HepG2 (cell line): Measurements from ENCODE around the gene TFRC. TPM values are rescaled to one million over a fixed set of nuclear protein-coding genes. Genes with fewer than 3 reads are reported as not detected.

Experiments used
- ATAC-seq: fragments of 200-7000 bp; cut with Tn5 transposase; 3 replicates; pipeline ENCODE4 v1.9.1; 2020; ENCODE audit warnings: mild to moderate bottlenecking, moderate library complexity
- BruUV-seq: library from RNA; stranded (reverse); fragments of 400-500 nt; replicated peaks from 2 replicates; lab custom pipeline; 2021; lab: Mats Ljungman, UMichigan
- CTCF ChIA-PET: fragments of 300-600 bp; formaldehyde crosslinking; extraction: SDS; loops from one replicate; lab custom pipeline; 2021; ENCODE audit warnings: low total read pairs, inconsistent platforms, low intra/inter-chr PET ratio; lab: Yijun Ruan, JAX
- POLR2A ChIA-PET: fragments of 350-600 bp; sonication (Branson Sonifier 250); formaldehyde crosslinking; loops from one replicate; lab custom pipeline; 2020; ENCODE audit warnings: antibody characterized with exemption, inconsistent platforms; lab: Yijun Ruan, JAX
- DNase-seq: peaks from one replicate; pipeline ENCODE4 v3.0.0-alpha.2; 2015; ENCODE audit warnings: low spot score
- FAIRE-seq: peaks from 3 replicates; lab custom pipeline; 2011; peaks lifted over from hg19 to GRCh38; lab: Jason Lieb, UNC
- H2AFZ ChIP-seq: one replicate; pipeline ENCODE4 v1.6.1; 2011; ENCODE audit warnings: low read length, inconsistent platforms
- H3K27ac ChIP-seq: fragments of 300-600 bp; 3 replicates; pipeline ENCODE4 v1.8.0; 2011; ENCODE audit warnings: mixed run types, mild to moderate bottlenecking, mixed read lengths, low read length, inconsistent platforms; ENCODE audit not compliant: insufficient read depth; ENCODE audit errors: extremely low read length
- H3K27me3 ChIP-seq, 2 experiments: fragments of 200-600 bp in 1 of 2; 2 replicates in 1 of 2; 3 replicates in 1 of 2; pipeline versions ENCODE4 v1.6.0 to v1.8.0; 2011; ENCODE audit warnings: low read length in 2 of 2, mild to moderate bottlenecking in 2 of 2, moderate library complexity in 2 of 2, inconsistent platforms in 1 of 2; ENCODE audit not compliant: insufficient read depth in 2 of 2, control insufficient read depth in 1 of 2
- H3K36me3 ChIP-seq, 2 experiments: fragments of 200-600 bp in 1 of 2; replicated peaks in 1 of 2; 2 replicates in 1 of 2; 3 replicates in 1 of 2; pipeline versions ENCODE4 v1.5.1 to v1.8.0; 2011; ENCODE audit warnings: low read length in 2 of 2, inconsistent platforms in 1 of 2; ENCODE audit not compliant: insufficient read depth in 2 of 2, control insufficient read depth in 1 of 2
- H3K4me1 ChIP-seq: 2 replicates; pipeline ENCODE4 v1.5.1; 2012; ENCODE audit warnings: low read length, inconsistent platforms; ENCODE audit not compliant: insufficient read depth
- H3K4me2 ChIP-seq: 2 replicates; pipeline ENCODE4 v1.6.0; 2011; ENCODE audit warnings: low read depth, low read length, inconsistent platforms
- H3K4me3 ChIP-seq, 3 experiments: fragments of 200-600 bp in 1 of 3; sonication (generic), shearing (Covaris generic) in 1 of 3; replicated peaks in 1 of 3; 2 replicates each; pipeline ENCODE4 v1.5.1; 2011 to 2016; ENCODE audit warnings: low read length in 3 of 3, inconsistent platforms in 2 of 3, low read depth in 2 of 3, mild to moderate bottlenecking in 2 of 3, control low read depth in 1 of 3, mixed read lengths in 1 of 3; ENCODE audit not compliant: insufficient read depth in 1 of 3
- H3K79me2 ChIP-seq: one replicate; pipeline ENCODE4 v1.6.1; 2011; ENCODE audit warnings: low read length, inconsistent platforms; ENCODE audit not compliant: insufficient read depth
- H3K9ac ChIP-seq: 2 replicates; pipeline ENCODE4 v1.6.0; 2011; ENCODE audit warnings: mild to moderate bottlenecking, low read depth, low read length, inconsistent platforms; ENCODE audit not compliant: insufficient read depth
- H3K9me3 ChIP-seq: 2 replicates; pipeline ENCODE4 v1.5.1; 2012; ENCODE audit warnings: mild to moderate bottlenecking, low read length
- H4K20me1 ChIP-seq: 2 replicates; pipeline ENCODE4 v1.6.0; 2011; ENCODE audit warnings: inconsistent platforms, mild to moderate bottlenecking, low read length, moderate library complexity; ENCODE audit not compliant: insufficient read depth
- ARID4A ChIP-seq: sonication (generic); formaldehyde crosslinking; IDR thresholded peaks from 2 replicates; pipeline ENCODE4 v1.5.0; 2020; ENCODE audit warnings: mild to moderate bottlenecking, missing genetic modification reagents, borderline replicate concordance
- CREB3 ChIP-seq: sonication (generic); formaldehyde crosslinking; IDR thresholded peaks from 2 replicates; pipeline ENCODE4 v1.5.0; 2020; ENCODE audit warnings: missing genetic modification reagents
- DR1 ChIP-seq: sonication (generic); formaldehyde crosslinking; IDR thresholded peaks from 2 replicates; pipeline ENCODE4 v1.8.0; 2021; ENCODE audit warnings: mild to moderate bottlenecking, missing genetic modification reagents, inconsistent platforms
- HNF4A ChIP-seq: sonication (generic); formaldehyde crosslinking; IDR thresholded peaks from 2 replicates; pipeline ENCODE4 v1.4.0; 2020; ENCODE audit warnings: missing genetic modification reagents
- KDM5A ChIP-seq: fragments of 200-600 bp; sonication (generic); IDR thresholded peaks from 2 replicates; pipeline ENCODE4 v1.7.0; 2018; ENCODE audit warnings: antibody characterized with exemption, mild to moderate bottlenecking, low read length, borderline replicate concordance
- MXD1 ChIP-seq: sonication (generic); formaldehyde crosslinking; IDR thresholded peaks from 2 replicates; pipeline ENCODE4 v1.4.0; 2020; ENCODE audit warnings: mild to moderate bottlenecking, missing genetic modification reagents
- RFX3 ChIP-seq: IDR thresholded peaks from 2 replicates; pipeline ENCODE4 v1.6.1; 2016; ENCODE audit warnings: missing biosample characterization, missing genetic modification reagents
- SALL2 ChIP-seq: sonication (generic); formaldehyde crosslinking; IDR thresholded peaks from 2 replicates; pipeline ENCODE4 v1.8.1; 2023; ENCODE audit warnings: mild to moderate bottlenecking, missing genetic modification reagents, inconsistent platforms
- ZHX1 ChIP-seq: sonication (generic); formaldehyde crosslinking; IDR thresholded peaks from 2 replicates; pipeline ENCODE4 v1.8.1; 2022; ENCODE audit warnings: low read depth, mild to moderate bottlenecking, missing genetic modification reagents
- ZNF260 ChIP-seq: sonication (generic); formaldehyde crosslinking; IDR thresholded peaks from 2 replicates; pipeline ENCODE4 v1.4.0; 2020; ENCODE audit warnings: missing genetic modification reagents, low read depth, mild to moderate bottlenecking, borderline replicate concordance
- ZNF691 ChIP-seq: sonication (generic); formaldehyde crosslinking; IDR thresholded peaks from 2 replicates; pipeline ENCODE4 v1.4.0; 2020; ENCODE audit warnings: missing genetic modification reagents, low read depth, mild to moderate bottlenecking, borderline replicate concordance
- ZNF740 ChIP-seq: sonication (generic); formaldehyde crosslinking; IDR thresholded peaks from 2 replicates; pipeline ENCODE4 v1.4.0; 2020; ENCODE audit warnings: missing genetic modification reagents
- ZSCAN30 ChIP-seq: sonication (generic); formaldehyde crosslinking; IDR thresholded peaks from 2 replicates; pipeline ENCODE4 v1.5.0; 2020; ENCODE audit warnings: mild to moderate bottlenecking, missing genetic modification reagents
- WGBS: methylation state at CpG from one replicate; pipeline ENCODE4 v1.1.6; 2017; ENCODE audit warnings: low lambda C conversion rate; 5-methylcytosine and 5-hydroxymethylcytosine counted together
- in situ Hi-C: cut with HindIII; loops from 2 replicates; pipeline ENCODE4 v1.10.0; 2017; ENCODE audit warnings: low pct_unique_long_range_greater_than_20kb; ENCODE audit not compliant: extremely low pct_ligation_motif_present
- intact Hi-C: fragments of 100-400 bp; cut with micrococcal nuclease; formaldehyde crosslinking; loops from one replicate; pipeline ENCODE4 v1.10.0; 2022; ENCODE audit not compliant: unreplicated experiment
- polyA plus RNA-seq, 8 experiments: library from polyadenylated mRNA; depleted of rRNA in 3 of 8; stranded (reverse) in 7 of 8; unstranded in 1 of 8; fragments of >200 nt; fragmentation: Illumina TruSeq in 4 of 8; extraction: Trizol in 4 of 8; gene quantifications; 2 replicates each; pipeline versions ENCODE4 v1.2.1 to v1.2.3, GENCODE V29; 2011 to 2016; ENCODE audit warnings: low read depth in 4 of 8, missing spikeins in 1 of 8, mixed read lengths in 1 of 8; ENCODE audit not compliant: insufficient read depth in 1 of 8
- total RNA-seq, 5 experiments: library from RNA; depleted of rRNA; stranded (reverse); fragments of >200 nt; fragmentation: Illumina TruSeq; extraction: Trizol; gene quantifications; 2 replicates each; pipeline ENCODE4 v1.2.3, GENCODE V29; 2016; ENCODE audit warnings: low read depth in 1 of 5

Gene TFRC
- total and polyA plus RNA-seq, 2 of the 13 experiments (the other 11 are each of a cell fraction or from before 2014, with no cell fraction given), result 188 to 274 TPM

- TF ChIP-seq ZNF740, result no peak
Observed at GRCh38 chr3:196012941-196013476, 68.9 kb downstream of the TFRC start (continued).

- no peaks in the 10 kb centered on the region for H4K20me1 ChIP-seq
- FAIRE-seq (no peak), DNase-seq (no peak), ATAC-seq (no peak)
- CTCF ChIA-PET, result no interaction called here
- WGBS, result 19% methylated on average over 4 of the region's 4 CpGs
- H3K4me1 ChIP-seq, result no peaks in the 10 kb centered on the region; the same call in 1 of the 2 replicates
- H2AFZ ChIP-seq, result no peak overlapping the region
- intact Hi-C loops (no loop called here), in situ Hi-C loops (no loop called here)
- H3K79me2 ChIP-seq, result no peaks in the 10 kb centered on the region
- no peak overlapping the region for H3K9ac ChIP-seq
- no peak overlapping the region for H3K4me2 ChIP-seq
- BruUV-seq, result no TSS peak
- no peak overlapping the region for H3K27ac ChIP-seq
- POLR2A ChIA-PET, result no interaction called here
- no peaks in the 10 kb centered on the region for H3K9me3 ChIP-seq
- peaks cover 1 to 31% of the 10 kb centered on the region in 2 experiments; a peak in 4 of 5 replicates for H3K27me3 ChIP-seq
- H3K36me3 ChIP-seq, result no peaks in the 10 kb centered on the region
- no peak overlapping the region for H3K4me3 ChIP-seq
- TF ChIP-seq HNF4A (CRISPR knock-in tag) (no peak), ZSCAN30 (CRISPR knock-in tag) (no peak), CREB3 (CRISPR knock-in tag) (no peak), ARID4A (CRISPR knock-in tag) (no peak), ZNF260 (no peak), RFX3 (CRISPR knock-in tag) (no peak), ZHX1 (CRISPR knock-in tag) (no peak), MXD1 (CRISPR knock-in tag) (no peak), ZNF691 (no peak), DR1 (CRISPR knock-in tag) (no peak), SALL2 (no peak), KDM5A (no peak)
Observed at GRCh38 chr3:196012481-196012880, 69.4 kb downstream of the TFRC start.
